ENCODE data around the gene AAMDC.
A peak's percentile ranks its signal among the peaks of the same experiment; 100 is the strongest.

Gene AAMDC

GRCh38 chr11:77820565-77821348, at the start of gene AAMDC, which contains the start of gene RSF1:
Gene AAMDC, plus strand, starts transcription at chr11:77821144. Its CDS starts 21,353 bp downstream, at chr11:77842497.
Gene RSF1, minus strand, starts transcription at chr11:77820722. Its CDS starts 8 bp downstream, at chr11:77820714.
- peak; percentile 97 for DNase-seq (ENCODE audit: low spot score)

GRCh38 chr11:77775936-77776335, 45.0 kb upstream of the AAMDC start:
- DNase-seq (ENCODE audit: low spot score), result no peak

DNA sequence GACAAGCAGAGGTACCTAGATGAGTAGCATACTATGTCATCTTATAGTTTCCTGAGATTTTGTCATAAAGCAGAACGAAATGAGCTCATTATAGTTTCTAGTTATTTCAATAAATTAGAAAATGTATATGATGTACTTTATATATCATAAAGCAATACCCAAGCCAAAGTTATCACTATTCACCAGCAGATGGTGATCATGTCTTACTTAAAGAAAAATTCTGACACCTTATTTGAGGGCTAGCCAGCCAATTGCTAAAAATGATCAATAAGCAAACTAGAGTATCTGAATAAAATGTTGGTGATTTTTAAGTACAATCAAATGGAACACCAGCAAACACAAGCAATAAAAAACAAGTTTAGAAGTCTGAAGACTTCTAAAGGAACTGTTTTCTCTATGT, 44.5 kb upstream of the AAMDC start:
- DNase-seq (ENCODE audit: low spot score), result peak; percentile 58

GRCh38 chr11:77778118-77778517, 42.8 kb upstream of the AAMDC start:
- DNase-seq (ENCODE audit: low spot score), result no peak

GRCh38 chr11:77778549-77778948, 42.4 kb upstream of the AAMDC start:
- DNase-seq (ENCODE audit: low spot score), result no peak

DNA sequence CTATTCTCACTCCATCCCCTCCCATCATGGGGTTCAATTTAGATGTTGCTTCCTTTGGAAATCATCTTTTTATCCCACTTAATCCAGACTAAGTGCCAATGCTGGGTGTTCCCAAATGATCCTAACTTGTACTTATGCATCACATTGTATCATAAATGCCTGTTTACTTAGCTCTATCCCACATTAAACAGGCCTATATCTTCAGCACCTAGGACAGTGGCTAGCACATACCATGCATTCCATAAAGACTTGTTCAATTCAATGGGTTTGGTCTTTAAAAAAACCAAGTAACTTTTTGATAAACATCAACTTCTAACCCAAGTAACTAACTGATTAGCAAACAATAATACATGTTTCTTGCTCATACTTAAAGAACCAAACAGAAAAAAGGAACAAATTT, 41.0 kb upstream of the AAMDC start:
- peak; percentile 61 for DNase-seq (ENCODE audit: low spot score)

DNA sequence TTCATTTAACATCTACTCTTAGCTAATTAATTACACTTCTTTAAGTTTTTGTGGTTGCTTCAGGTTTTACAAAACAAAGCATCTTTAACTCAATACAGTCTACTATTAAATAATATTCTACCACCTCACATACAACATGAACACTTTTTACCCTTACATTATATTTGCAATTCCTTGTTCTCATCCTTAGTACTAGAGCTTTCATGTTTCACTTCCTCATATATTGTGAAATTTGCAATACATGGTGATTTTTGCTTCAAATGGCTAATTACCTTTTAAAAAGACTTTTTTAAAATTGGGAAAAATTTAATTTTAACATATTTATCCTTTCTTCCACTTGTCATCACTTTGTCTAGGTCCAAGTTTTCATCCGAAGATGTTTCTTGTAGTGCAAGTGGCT, 37.9 kb upstream of the AAMDC start:
- DNase-seq (ENCODE audit: low spot score), result no peak

GRCh38 chr11:77784572-77784971, 36.4 kb upstream of the AAMDC start:
- no peak for DNase-seq (ENCODE audit: low spot score)

- no peak for DNase-seq (ENCODE audit: low spot score)
Observed at GRCh38 chr11:77789061-77789730, 31.7 kb upstream of the AAMDC start.

DNA sequence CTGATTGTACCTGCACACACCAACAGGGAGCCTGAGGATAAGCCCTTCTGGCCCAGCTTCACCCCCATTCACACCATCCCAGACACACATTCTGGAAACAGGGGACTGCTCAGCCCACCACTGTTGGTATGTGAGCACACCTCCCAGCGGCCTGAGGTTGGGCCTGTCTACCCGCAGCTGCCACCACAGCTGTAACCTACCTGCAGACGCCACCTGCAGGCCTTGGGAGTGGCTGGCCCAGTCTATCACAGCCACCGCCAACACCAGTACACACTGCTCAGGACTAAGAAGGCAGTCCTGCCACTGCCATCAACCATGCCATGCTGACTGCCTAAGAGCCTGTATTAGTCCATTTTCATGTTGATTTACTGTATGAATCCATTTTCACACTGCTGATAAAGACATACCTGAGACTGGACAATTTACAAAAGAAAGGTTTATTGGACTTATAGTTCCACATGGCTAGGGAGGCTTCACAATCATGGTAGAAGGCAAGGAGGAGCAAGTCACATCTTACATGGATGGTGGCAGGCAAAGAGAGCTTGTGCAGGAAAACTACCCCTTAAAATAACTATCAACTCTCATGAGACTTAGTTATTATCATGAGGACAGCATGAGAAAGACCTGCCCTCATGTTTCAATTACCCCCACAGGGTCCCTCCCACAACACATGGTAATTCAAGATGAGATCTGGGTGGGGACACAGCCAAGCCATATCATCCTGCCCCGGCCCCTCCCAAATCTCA, 31.0 kb upstream of the AAMDC start:
- no peak for DNase-seq (ENCODE audit: low spot score)

GRCh38 chr11:77791301-77791700, 29.6 kb upstream of the AAMDC start:
- DNase-seq (ENCODE audit: low spot score), result no peak

GRCh38 chr11:77793972-77794371, 27.0 kb upstream of the AAMDC start:
- DNase-seq (ENCODE audit: low spot score), result no peak

DNA sequence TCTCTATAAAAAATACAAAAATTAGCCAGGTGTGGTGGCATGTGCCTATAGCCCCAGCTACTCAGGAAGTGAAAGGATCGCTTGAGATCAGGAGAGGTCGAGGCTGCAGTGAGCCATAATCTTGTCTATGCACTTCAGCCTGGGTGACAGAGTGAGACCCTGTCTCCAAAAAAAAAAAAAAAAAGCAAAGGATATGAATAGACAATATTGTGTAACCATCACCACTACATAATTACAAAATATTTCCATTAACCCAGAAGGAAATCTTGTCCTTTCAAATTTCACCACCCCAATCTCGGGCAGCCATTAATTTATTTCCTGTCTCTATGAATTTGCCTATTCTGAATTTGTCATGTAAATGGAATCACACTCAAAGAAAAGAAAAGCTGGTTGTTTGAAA, 21.6 kb upstream of the AAMDC start:
- DNase-seq (ENCODE audit: low spot score), result no peak

DNA sequence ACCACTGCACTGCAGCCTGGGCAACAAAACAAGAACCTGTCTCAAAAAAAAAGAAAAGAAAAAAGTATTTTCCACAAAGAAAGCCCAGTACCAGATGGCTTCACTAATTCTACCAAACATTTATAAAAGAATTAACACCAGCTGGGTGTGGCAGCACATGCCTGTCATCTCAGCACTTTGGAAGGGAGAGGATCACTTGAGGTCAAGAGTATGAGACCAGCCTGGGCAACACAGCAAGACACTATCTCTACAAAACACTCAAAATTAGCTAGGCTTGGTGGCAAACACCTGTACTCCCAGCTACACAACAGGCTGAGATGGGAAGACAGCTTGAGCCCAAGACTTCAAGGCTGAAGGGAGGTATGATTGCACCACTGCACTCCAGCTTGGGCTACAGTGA, 20.5 kb upstream of the AAMDC start:
- no peak for DNase-seq (ENCODE audit: low spot score)

DNA sequence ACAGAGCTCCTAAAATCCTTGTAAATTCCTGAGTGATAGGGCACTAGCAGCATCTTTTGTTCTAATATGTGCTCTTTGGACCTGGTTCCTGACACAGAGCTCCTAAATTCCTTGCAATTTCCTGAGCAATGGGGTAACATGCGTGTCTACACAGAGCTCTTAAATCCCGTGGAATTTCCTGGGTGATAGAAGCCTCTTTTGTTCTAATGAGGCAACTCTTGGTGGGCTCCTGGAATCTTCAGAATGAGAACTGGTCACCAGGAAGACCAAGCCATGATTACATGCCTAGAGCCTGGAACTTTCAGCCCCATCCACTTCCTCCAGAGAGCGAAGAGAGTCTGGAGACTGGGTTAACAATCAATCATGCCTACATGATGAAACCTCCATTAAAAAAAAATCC, 19.5 kb upstream of the AAMDC start:
- DNase-seq (ENCODE audit: low spot score), result no peak

DNA sequence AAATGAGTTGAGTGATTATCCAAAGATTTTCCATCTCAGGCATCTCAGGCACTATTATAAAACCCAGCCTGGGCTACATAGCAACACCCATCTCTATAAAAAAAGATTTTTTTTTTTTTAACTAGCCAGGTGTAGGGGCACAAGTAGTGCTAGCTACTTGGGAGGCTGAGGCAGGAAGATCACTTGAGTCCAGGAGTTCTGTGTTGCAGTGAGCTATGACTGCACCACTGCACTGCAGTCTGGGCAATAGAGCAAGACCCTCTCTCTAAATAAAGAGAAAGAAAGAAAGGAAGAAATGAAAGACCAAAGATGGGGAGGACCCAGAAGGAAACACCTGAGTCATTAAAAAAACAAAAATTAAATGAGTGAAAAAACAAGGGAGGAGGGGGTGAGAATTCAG, 14.5 kb upstream of the AAMDC start:
- DNase-seq (ENCODE audit: low spot score), result no peak

- no peak for DNase-seq (ENCODE audit: low spot score)
Observed at GRCh38 chr11:77806993-77807392, 14.0 kb upstream of the AAMDC start.

DNA sequence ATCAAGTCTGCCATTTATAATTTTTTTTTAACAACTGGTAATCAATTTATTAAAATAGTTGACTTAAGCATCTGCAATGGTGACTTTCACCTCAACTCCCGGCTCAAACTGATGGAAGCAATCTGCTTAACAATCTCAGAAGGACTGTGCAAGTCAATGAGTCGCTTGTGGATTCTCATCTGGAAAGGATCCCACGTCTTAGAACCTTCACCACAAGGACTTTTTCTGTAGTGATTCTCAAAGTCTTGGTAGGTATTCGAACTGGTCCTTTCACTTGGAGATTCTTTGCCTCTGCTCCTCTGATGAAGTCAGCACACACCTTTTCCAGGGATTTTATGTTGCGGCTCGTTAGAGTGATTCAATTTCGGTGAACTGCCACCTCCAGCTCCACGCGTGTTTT, 7.7 kb upstream of the AAMDC start:
- no peak for DNase-seq (ENCODE audit: low spot score)

- DNase-seq (ENCODE audit: low spot score), result no peak
Observed at GRCh38 chr11:77814848-77815247, 6.1 kb upstream of the AAMDC start.

- DNase-seq (ENCODE audit: low spot score), result no peak
Observed at GRCh38 chr11:77815459-77815858, 5.5 kb upstream of the AAMDC start.

GRCh38 chr11:77819411-77819920, 1.5 kb upstream of the AAMDC start:
- peak; percentile 92 for DNase-seq (ENCODE audit: low spot score)

DNA sequence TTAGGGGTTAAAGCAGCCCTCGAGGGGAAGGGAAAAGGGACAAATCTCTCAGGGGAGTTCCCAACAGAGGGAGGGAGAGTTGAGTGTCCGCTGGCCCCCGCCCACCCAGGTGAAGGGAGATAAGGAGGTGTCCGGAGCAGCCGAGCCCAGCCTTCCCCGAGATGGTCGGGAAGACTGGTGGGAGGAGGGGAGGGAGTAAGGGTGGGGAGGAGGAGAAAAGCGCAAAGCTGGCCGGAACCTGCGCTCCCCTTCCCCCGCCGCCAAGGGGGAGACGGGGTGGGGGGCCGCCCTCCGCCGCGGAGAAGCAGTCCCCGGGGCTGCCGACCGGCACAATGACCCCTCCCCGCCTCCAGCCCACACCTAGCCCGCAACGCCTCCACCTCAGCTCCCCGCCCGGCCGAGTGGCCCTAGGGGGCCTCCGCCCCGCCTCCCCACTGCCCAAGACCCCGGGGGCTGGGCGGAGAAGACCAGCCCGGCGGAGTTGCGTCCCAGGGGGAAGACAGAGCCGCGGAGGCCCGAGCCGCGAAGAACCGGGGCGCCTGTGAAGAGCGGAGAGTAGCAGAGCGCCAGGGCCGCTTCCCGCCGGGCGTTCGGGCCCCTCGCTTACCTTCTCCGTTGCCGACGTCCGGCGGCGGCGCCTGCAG, 901 bp upstream of the AAMDC start:
- DNase-seq (ENCODE audit: low spot score), result peak; percentile 52
